Muscle of leg (tissue), 11 donors: ENCODE data around the gene SOBP. TPM values are rescaled to one million over a fixed set of nuclear protein-coding genes. Genes with fewer than 3 reads are reported as not detected.
"Not testable (repeated sequence)": the region's sequence is repeated elsewhere in the genome, so short reads cannot be mapped to it uniquely, and the experiment has no call there.

Source experiments
- DNase-seq: peaks from one replicate; pipeline ENCODE4 v3.0.0; 2013
- H3K27ac ChIP-seq: one replicate; pipeline ENCODE4 v1.5.1; 2013; ENCODE audit warnings: mild to moderate bottlenecking, low read length, control low read depth
- H3K27me3 ChIP-seq: one replicate; pipeline ENCODE4 v1.6.1; 2013; ENCODE audit warnings: low read length; ENCODE audit not compliant: control insufficient read depth, insufficient read depth
- H3K36me3 ChIP-seq: one replicate; pipeline ENCODE4 v1.6.1; 2013; ENCODE audit warnings: low read length; ENCODE audit not compliant: control insufficient read depth, insufficient read depth
- H3K4me1 ChIP-seq: one replicate; pipeline ENCODE4 v1.6.1; 2013; ENCODE audit warnings: low read length; ENCODE audit not compliant: control insufficient read depth, insufficient read depth
- H3K4me3 ChIP-seq: one replicate; pipeline ENCODE4 v1.5.1; 2013; ENCODE audit warnings: low read length, control low read depth
- H3K9me3 ChIP-seq: replicated peaks from 2 replicates; pipeline ENCODE4 v1.6.1; 2013; ENCODE audit warnings: low read depth, low read length; ENCODE audit not compliant: control insufficient read depth
- WGBS: methylation state at CpG from one replicate; pipeline ENCODE4 v1.1.5; 2013; ENCODE audit warnings: missing lambda C conversion rate; ENCODE audit not compliant: insufficient coverage; 5-methylcytosine and 5-hydroxymethylcytosine counted together
- polyA plus RNA-seq, 8 donors: library from polyadenylated mRNA; unstranded; fragments of 120-200 nt; gene quantifications; one replicate each; pipeline versions ENCODE4 v1.2.1 to v1.2.3, GENCODE V29; 2013; ENCODE audit warnings: inconsistent platforms in 1 of 8, low replicate concordance in 1 of 8; ENCODE audit not compliant: insufficient read length in 8 of 8, insufficient read depth in 1 of 8
- total RNA-seq: library from RNA; stranded (reverse); fragments of 120-200 nt; gene quantifications from one replicate; pipeline ENCODE4 v1.2.4, GENCODE V29; 2013

Gene SOBP
- total and polyA plus RNA-seq, 9 donors = 13.6 to 17.6 (median 16.2) TPM

- no CpG with 5 or more reads among the region's 1 CpG for WGBS
- Histone ChIP-seq H3K36me3 (no peaks in the 10 kb centered on the region), H3K4me1 (peaks cover 25% of the 10 kb centered on the region), H3K9me3 (no peaks in the 10 kb centered on the region), H3K4me3 (no peak overlapping the region), H3K27me3 (no peaks in the 10 kb centered on the region), H3K27ac (peak overlapping the region; percentile 45)
- no peak for DNase-seq
Measured at GRCh38 chr6:107496892-107497684, 7.2 kb downstream of the SOBP start.

GRCh38 chr6:107504270-107505026 is 14.5 kb downstream of the SOBP start:
- DNase-seq = no peak
- Histone ChIP-seq H3K4me3 (no peak overlapping the region), H3K27me3 (no peaks in the 10 kb centered on the region), H3K36me3 (peaks cover 8% of the 10 kb centered on the region), H3K9me3 (no peaks in the 10 kb centered on the region), H3K4me1 (peaks cover 3% of the 10 kb centered on the region), H3K27ac (no peak overlapping the region)
- WGBS = no CpG with 5 or more reads among the region's 4 CpGs

- Histone ChIP-seq H3K4me1 (peaks cover 5% of the 10 kb centered on the region), H3K27me3 (no peaks in the 10 kb centered on the region), H3K27ac (no peak overlapping the region), H3K9me3 (no peaks in the 10 kb centered on the region), H3K4me3 (no peak overlapping the region), H3K36me3 (peaks cover 8% of the 10 kb centered on the region)
- no peak for DNase-seq
- WGBS = 83% methylated on average over 1 of the region's 1 CpG
Measured at GRCh38 chr6:107506145-107506544, 16.2 kb downstream of the SOBP start.

- Histone ChIP-seq H3K27me3 (no peaks in the 10 kb centered on the region), H3K4me3 (no peak overlapping the region), H3K36me3 (peaks cover 8% of the 10 kb centered on the region), H3K27ac (peak overlapping the region; percentile 66), H3K4me1 (peaks cover 11% of the 10 kb centered on the region), H3K9me3 (no peaks in the 10 kb centered on the region)
- WGBS = 17% methylated on average over 1 of the region's 3 CpGs
- DNase-seq = peak; percentile 81
Measured at GRCh38 chr6:107509506-107509905, 19.6 kb downstream of the SOBP start.

GRCh38 chr6:107510108-107510507 is 20.2 kb downstream of the SOBP start:
- no peak overlapping the region for H3K4me3 ChIP-seq
- no peaks in the 10 kb centered on the region for H3K9me3 ChIP-seq
- H3K36me3 ChIP-seq = peaks cover 8% of the 10 kb centered on the region
- no peaks in the 10 kb centered on the region for H3K27me3 ChIP-seq
- peak overlapping the region; percentile 66 for H3K27ac ChIP-seq
- H3K4me1 ChIP-seq = peaks cover 11% of the 10 kb centered on the region
- 85% methylated on average over 2 of the region's 2 CpGs for WGBS
- DNase-seq = no peak

- Histone ChIP-seq H3K4me3 (no peak overlapping the region), H3K4me1 (peaks cover 11% of the 10 kb centered on the region), H3K27ac (peak overlapping the region; percentile 77), H3K27me3 (no peaks in the 10 kb centered on the region), H3K36me3 (peaks cover 9% of the 10 kb centered on the region), H3K9me3 (peaks cover 4% of the 10 kb centered on the region)
- no CpG with 5 or more reads among the region's 5 CpGs for WGBS
- DNase-seq = peak; percentile 91
Measured at GRCh38 chr6:107511511-107511993, 21.6 kb downstream of the SOBP start.

GRCh38 chr6:107513214-107513613 is 23.3 kb downstream of the SOBP start:
- Histone ChIP-seq H3K36me3 (peaks cover 6% of the 10 kb centered on the region), H3K9me3 (peaks cover 8% of the 10 kb centered on the region), H3K27ac (no peak overlapping the region), H3K4me3 (no peak overlapping the region), H3K27me3 (no peaks in the 10 kb centered on the region), H3K4me1 (peaks cover 11% of the 10 kb centered on the region)
- WGBS = no CpG with 5 or more reads among the region's 2 CpGs
- peak; percentile 59 for DNase-seq

DNA sequence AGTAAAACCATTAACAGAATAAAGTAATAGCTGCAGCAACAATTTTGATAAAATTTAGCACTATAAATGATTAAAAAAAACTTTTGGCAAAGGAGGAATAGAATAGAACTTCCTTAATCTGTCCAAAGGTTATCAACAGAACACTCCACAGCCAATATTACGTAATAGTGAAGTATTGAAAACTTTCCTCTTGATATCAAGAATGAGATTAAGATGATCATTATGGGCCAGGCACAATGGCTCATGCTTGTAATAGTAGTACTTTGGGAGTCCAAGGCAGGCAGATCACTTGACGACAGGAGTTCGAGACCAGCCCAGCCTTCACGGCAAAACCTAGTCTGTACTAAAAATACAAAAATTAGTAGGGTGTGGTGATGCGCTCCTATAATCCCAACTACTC is 26.0 kb downstream of the SOBP start:
- Histone ChIP-seq H3K4me1 (peaks cover 8% of the 10 kb centered on the region), H3K9me3 (peaks cover 8% of the 10 kb centered on the region), H3K27me3 (no peaks in the 10 kb centered on the region), H3K27ac (no peak overlapping the region), H3K4me3 (no peak overlapping the region), H3K36me3 (peaks cover 11% of the 10 kb centered on the region)
- WGBS = 100% methylated on average over 1 of the region's 5 CpGs
- no peak for DNase-seq

DNA sequence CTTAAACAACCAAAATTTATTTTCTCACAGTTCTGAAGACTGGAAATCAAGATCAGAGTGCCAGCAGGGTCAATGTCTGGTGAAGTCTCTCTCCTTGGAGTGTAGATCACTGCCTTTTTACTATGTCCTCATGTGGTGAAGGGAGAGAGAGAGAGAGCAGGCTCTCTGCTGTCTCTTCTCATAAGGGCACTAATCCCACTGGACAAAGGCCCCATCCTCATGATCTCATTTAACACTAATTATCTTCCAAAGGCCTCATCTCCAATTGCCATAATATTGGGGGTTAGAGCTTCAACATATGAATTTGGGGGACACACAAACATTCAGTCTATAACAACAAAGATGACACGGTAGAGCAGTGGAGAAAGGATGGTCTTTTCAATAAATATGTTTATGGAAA is 27.4 kb downstream of the SOBP start:
- Histone ChIP-seq H3K4me3 (no peak overlapping the region), H3K27ac (no peak overlapping the region), H3K36me3 (peaks cover 11% of the 10 kb centered on the region), H3K4me1 (peaks cover 2% of the 10 kb centered on the region), H3K9me3 (peaks cover 8% of the 10 kb centered on the region), H3K27me3 (no peaks in the 10 kb centered on the region)
- WGBS = no CpG with 5 or more reads among the region's 1 CpG
- no peak for DNase-seq

DNA sequence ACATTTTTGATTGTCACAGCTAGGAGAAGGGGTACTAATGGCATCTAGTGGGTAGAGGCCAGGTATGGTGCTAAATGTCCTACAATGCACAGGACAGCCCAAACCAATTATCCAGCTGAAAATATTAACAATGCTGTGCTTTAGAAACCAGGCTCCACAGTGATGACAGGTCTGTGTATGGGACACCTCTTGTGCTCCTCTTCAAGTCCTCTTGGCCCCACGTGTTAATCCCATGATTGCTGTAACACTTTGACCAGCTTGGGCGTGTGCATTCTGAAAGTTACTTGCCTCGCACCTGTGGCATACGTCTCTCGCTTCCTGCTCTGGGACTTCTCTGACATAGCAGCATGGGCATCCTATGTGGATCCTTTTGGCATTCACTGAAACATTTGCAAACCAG is 29.3 kb downstream of the SOBP start:
- DNase-seq, H3K4me3 ChIP-seq, H3K27me3 ChIP-seq, H3K9me3 ChIP-seq, H3K27ac ChIP-seq, H3K4me1 ChIP-seq: not testable (repeated sequence)
- 79% methylated on average over 5 of the region's 5 CpGs for WGBS
- H3K36me3 ChIP-seq = peaks cover 19% of the 10 kb centered on the region
